ENCODE data around the gene CORO1A.

DNA sequence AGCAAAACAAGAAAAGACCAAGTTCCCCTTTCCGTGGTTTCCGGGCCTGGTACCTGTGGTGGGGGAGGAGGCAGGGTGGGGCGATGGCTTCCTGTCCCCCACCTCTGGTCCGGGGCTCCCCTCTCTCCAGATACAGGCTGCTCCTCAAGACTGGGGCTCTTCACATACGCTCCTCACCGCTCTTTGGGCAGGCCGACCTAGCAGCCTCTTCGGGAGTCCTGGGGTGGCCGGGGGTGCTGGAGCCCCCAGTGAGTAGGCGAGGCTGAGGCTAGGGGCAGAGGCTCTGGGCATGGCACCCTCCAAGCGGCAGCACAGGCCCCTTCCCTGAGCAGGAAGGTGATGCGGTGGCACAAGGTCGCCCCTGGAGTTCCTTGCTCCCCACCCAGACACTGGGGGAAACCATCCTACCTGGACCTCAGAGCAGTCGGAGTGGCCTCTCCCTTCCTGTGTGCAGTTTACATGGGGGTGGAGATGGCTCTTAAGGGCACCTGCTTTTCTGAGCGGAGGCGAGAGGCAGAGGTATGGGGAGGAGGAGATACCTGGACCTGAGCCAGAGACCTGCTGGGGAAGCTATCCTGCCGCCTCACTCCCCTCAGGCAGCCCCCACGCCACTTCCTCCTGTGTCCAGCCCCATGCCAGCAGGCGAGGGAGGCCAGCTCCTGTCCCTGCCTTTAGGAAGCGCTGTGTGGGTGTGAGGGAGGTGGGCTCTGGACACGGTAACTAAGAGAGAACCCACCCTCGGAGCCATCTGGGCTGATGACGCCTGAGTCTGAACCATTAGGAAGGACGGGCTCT is 891 bp downstream of the CORO1A start:
- TF ChIP-seq, protein P1, sequence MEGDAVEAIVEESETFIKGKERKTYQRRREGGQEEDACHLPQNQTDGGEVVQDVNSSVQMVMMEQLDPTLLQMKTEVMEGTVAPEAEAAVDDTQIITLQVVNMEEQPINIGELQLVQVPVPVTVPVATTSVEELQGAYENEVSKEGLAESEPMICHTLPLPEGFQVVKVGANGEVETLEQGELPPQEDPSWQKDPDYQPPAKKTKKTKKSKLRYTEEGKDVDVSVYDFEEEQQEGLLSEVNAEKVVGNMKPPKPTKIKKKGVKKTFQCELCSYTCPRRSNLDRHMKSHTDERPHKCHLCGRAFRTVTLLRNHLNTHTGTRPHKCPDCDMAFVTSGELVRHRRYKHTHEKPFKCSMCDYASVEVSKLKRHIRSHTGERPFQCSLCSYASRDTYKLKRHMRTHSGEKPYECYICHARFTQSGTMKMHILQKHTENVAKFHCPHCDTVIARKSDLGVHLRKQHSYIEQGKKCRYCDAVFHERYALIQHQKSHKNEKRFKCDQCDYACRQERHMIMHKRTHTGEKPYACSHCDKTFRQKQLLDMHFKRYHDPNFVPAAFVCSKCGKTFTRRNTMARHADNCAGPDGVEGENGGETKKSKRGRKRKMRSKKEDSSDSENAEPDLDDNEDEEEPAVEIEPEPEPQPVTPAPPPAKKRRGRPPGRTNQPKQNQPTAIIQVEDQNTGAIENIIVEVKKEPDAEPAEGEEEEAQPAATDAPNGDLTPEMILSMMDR (IDR thresholded peaks at IDR 0.05 in 2 of 3, conservative IDR thresholded peaks at IDR 0.05 in 1 of 3; ENCODE audit: borderline replicate concordance in 1 of 3, insufficient read depth in 1 of 3, low read depth in 2 of 3, low read length in 2 of 3): no peak
- TF ChIP-seq REST (IDR thresholded peaks at IDR 0.05; ENCODE audit: low read depth): no peak
- TF ChIP-seq ZFX (IDR thresholded peaks at IDR 0.05): no peak
- TF ChIP-seq EZH2 (IDR thresholded peaks at IDR 0.05): no peak
- no peak for TF ChIP-seq EZH2phosphoT487 (IDR thresholded peaks at IDR 0.05; ENCODE audit: borderline replicate concordance)
- TF ChIP-seq ZNF274 (IDR thresholded peaks at IDR 0.05; ENCODE audit: low read depth, low read length): no peak
- TF ChIP-seq RAD21 (IDR thresholded peaks at IDR 0.05; ENCODE audit: low read depth): no peak
- TF ChIP-seq POLR2A (IDR thresholded peaks at IDR 0.05; ENCODE audit: borderline replicate concordance, extremely low read depth, insufficient read depth, insufficient read length): no peak
- no peak for TF ChIP-seq CBX3 (IDR thresholded peaks at IDR 0.05; ENCODE audit: low read depth)
- no peak for TF ChIP-seq SIN3A (IDR thresholded peaks at IDR 0.05; ENCODE audit: low read depth)
- TF ChIP-seq, protein P2, sequence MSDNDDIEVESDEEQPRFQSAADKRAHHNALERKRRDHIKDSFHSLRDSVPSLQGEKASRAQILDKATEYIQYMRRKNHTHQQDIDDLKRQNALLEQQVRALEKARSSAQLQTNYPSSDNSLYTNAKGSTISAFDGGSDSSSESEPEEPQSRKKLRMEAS (IDR thresholded peaks at IDR 0.05): no peak
- TF ChIP-seq CEBPB (IDR thresholded peaks at IDR 0.05; ENCODE audit: low read depth): no peak
- TF ChIP-seq POLR2AphosphoS5 (IDR thresholded peaks at IDR 0.05; ENCODE audit: low read depth, low read length): no peak
